Activated CD4-positive, alpha-beta T cell treated with anti-CD3 and anti-CD28 coated beads, Interleukin-2, Interleukin-4, amounts not matched to agents 100 ng/mL and 50 ng/mL, durations not matched to agents 16 hours and 8 hours (primary cell): Measurements from ENCODE around the gene RTTN.

Experiments used
- DNase-seq: peaks from one replicate; pipeline ENCODE4 v3.0.0-alpha.2; 2020; ENCODE audit warnings: low spot score

Gene RTTN

GRCh38 chr18:70074116-70074515, 131.4 kb downstream of the RTTN start:
- no peak for DNase-seq

GRCh38 chr18:70073432-70073831, 132.1 kb downstream of the RTTN start:
- DNase-seq: no peak

GRCh38 chr18:70072678-70073077, 132.8 kb downstream of the RTTN start:
- DNase-seq: no peak

GRCh38 chr18:70069965-70070364, 135.5 kb downstream of the RTTN start:
- DNase-seq: no peak

GRCh38 chr18:70069382-70069781, 136.1 kb downstream of the RTTN start:
- no peak for DNase-seq

- DNase-seq: no peak
Measured at GRCh38 chr18:70068981-70069380, 136.5 kb downstream of the RTTN start.

- no peak for DNase-seq
Measured at GRCh38 chr18:70059684-70060083, 145.8 kb downstream of the RTTN start.

GRCh38 chr18:70058916-70059315, 146.6 kb downstream of the RTTN start:
- no peak for DNase-seq

- DNase-seq: no peak
Measured at GRCh38 chr18:70047931-70048603, 157.4 kb downstream of the RTTN start.

- no peak for DNase-seq
Measured at GRCh38 chr18:70046796-70047195, 158.7 kb downstream of the RTTN start.

- no peak for DNase-seq
Measured at GRCh38 chr18:70046207-70046606, 159.3 kb downstream of the RTTN start.

GRCh38 chr18:70044632-70045031, 160.9 kb downstream of the RTTN start:
- peak; percentile 3 for DNase-seq

- DNase-seq: no peak
Measured at GRCh38 chr18:70041459-70042050, 163.9 kb downstream of the RTTN start.

- DNase-seq: no peak
Measured at GRCh38 chr18:70039186-70039585, 166.3 kb downstream of the RTTN start.

- DNase-seq: no peak
Measured at GRCh38 chr18:70037431-70038061, 167.9 kb downstream of the RTTN start.

GRCh38 chr18:70036771-70037347, 168.6 kb downstream of the RTTN start:
- no peak for DNase-seq

- no peak for DNase-seq
Measured at GRCh38 chr18:70036168-70036567, 169.3 kb downstream of the RTTN start.

GRCh38 chr18:70031221-70031620, 174.3 kb downstream of the RTTN start:
- DNase-seq: no peak

GRCh38 chr18:70030728-70031127, 174.8 kb downstream of the RTTN start:
- DNase-seq: no peak

GRCh38 chr18:70029163-70029562, 176.3 kb downstream of the RTTN start:
- no peak for DNase-seq

- no peak for DNase-seq
Measured at GRCh38 chr18:70028734-70029133, 176.8 kb downstream of the RTTN start.

- DNase-seq: no peak
Measured at GRCh38 chr18:70028084-70028483, 177.4 kb downstream of the RTTN start.

GRCh38 chr18:70025580-70025979, 179.9 kb downstream of the RTTN start:
- no peak for DNase-seq
